HG02763 (cell line): Measurements from ENCODE around the gene MED15.
"Not testable (repeated sequence)": the region's sequence is repeated elsewhere in the genome, so short reads cannot be mapped to it uniquely, and the experiment has no call there.

ENCODE experiments used
- ATAC-seq: cut with Tn5 transposase; IDR thresholded peaks from one replicate; pipeline ENCODE4 v1.9.1; 2021; ENCODE audit warnings: mild to moderate bottlenecking, moderate library complexity; ENCODE audit not compliant: unreplicated experiment

Gene MED15

GRCh38 chr22:20507253-20508066 lies at the start of gene MED15:
Gene MED15 (plus strand): TSS chr22:20507610. CDS start chr22:20507679, 69 bp downstream.
- ATAC-seq: peak; percentile 79

- no peak for ATAC-seq
Measured at GRCh38 chr22:20458530-20459151, 48.8 kb upstream of the MED15 start.

GRCh38 chr22:20459152-20459542 lies 48.3 kb upstream of the MED15 start:
- ATAC-seq: no peak

- ATAC-seq: no peak
Measured at GRCh38 chr22:20459862-20460261, 47.5 kb upstream of the MED15 start.

GRCh38 chr22:20463324-20464095 lies 43.9 kb upstream of the MED15 start:
- ATAC-seq: no peak

- ATAC-seq: no peak
Measured at GRCh38 chr22:20464096-20464614, 43.3 kb upstream of the MED15 start.

GRCh38 chr22:20464912-20465758 lies 42.3 kb upstream of the MED15 start:
- no peak for ATAC-seq

- ATAC-seq: no peak
Measured at GRCh38 chr22:20465759-20466077, 41.7 kb upstream of the MED15 start.

GRCh38 chr22:20466659-20467379 lies 40.6 kb upstream of the MED15 start:
- no peak for ATAC-seq

- no peak for ATAC-seq
Measured at GRCh38 chr22:20469110-20469868, 38.1 kb upstream of the MED15 start.

- not testable (repeated sequence) for ATAC-seq
Measured at GRCh38 chr22:20470525-20470924, 36.9 kb upstream of the MED15 start.

- no peak for ATAC-seq
Measured at GRCh38 chr22:20471126-20471833, 36.1 kb upstream of the MED15 start.

- no peak for ATAC-seq
Measured at GRCh38 chr22:20472629-20473442, 34.6 kb upstream of the MED15 start.

- no peak for ATAC-seq
Measured at GRCh38 chr22:20475115-20475436, 32.3 kb upstream of the MED15 start.

GRCh38 chr22:20475569-20475968 lies 31.8 kb upstream of the MED15 start:
- not testable (repeated sequence) for ATAC-seq

GRCh38 chr22:20478059-20478458 lies 29.4 kb upstream of the MED15 start:
- ATAC-seq: not testable (repeated sequence)

- ATAC-seq: no peak
Measured at GRCh38 chr22:20479612-20480196, 27.7 kb upstream of the MED15 start.

- ATAC-seq: not testable (repeated sequence)
Measured at GRCh38 chr22:20483143-20483506, 24.3 kb upstream of the MED15 start.
